IPS-20b (cell line): ENCODE data around the gene ZNF536.
"Not testable (repeated sequence)": the region's sequence is repeated elsewhere in the genome, so short reads cannot be mapped to it uniquely, and the experiment has no call there.

Experiments
- H3K27ac ChIP-seq: one replicate; pipeline ENCODE4 v1.5.1; 2013; ENCODE audit warnings: low read length
- H3K27me3 ChIP-seq: 2 replicates; pipeline ENCODE4 v1.6.1; 2013; ENCODE audit warnings: mild to moderate bottlenecking, low read length, inconsistent platforms; ENCODE audit not compliant: insufficient read depth
- H3K36me3 ChIP-seq: 2 replicates; pipeline ENCODE4 v1.6.1; 2013; ENCODE audit warnings: low read depth, mild to moderate bottlenecking, inconsistent platforms, low read length, moderate library complexity; ENCODE audit not compliant: insufficient read depth
- H3K4me1 ChIP-seq: 2 replicates; pipeline ENCODE4 v1.6.1; 2013; ENCODE audit warnings: mild to moderate bottlenecking, control low read depth, inconsistent platforms, low read length, moderate library complexity; ENCODE audit not compliant: insufficient read depth
- H3K4me3 ChIP-seq: 2 replicates; pipeline ENCODE4 v1.5.1; 2013; ENCODE audit warnings: mild to moderate bottlenecking, low read length, inconsistent platforms
- H3K9ac ChIP-seq: 2 replicates; pipeline ENCODE4 v1.6.1; 2013; ENCODE audit warnings: low read depth, mild to moderate bottlenecking, inconsistent platforms, low read length, moderate library complexity
- H3K9me3 ChIP-seq: 2 replicates; pipeline ENCODE4 v1.6.1; 2013; ENCODE audit warnings: mild to moderate bottlenecking, low read depth, low read length, inconsistent platforms; ENCODE audit not compliant: insufficient read depth

The ZNF536 gene

DNA sequence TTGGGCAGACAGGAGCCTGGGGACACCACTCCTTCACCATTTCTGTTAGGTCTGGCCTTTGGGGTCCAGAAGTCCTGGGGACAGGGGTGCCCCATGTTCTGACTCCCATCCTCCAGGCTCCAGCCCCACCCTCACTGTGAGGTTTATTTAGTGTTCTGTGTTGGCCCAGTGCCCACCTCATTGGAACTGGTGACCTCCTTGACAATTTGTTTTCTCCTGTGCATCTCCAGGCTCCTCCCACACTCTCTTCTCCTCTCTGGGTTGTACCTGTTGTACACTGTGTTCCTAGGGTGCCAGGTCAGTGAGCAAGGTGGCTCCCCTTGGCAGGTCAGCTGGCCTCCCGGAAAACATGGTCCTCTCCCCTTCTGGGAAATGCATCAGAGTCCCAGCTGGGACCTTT, 110.8 kb downstream of the ZNF536 start:
- Histone ChIP-seq H3K9me3 (no peaks in the 10 kb centered on the region), H3K4me3 (no peak overlapping the region), H3K9ac (no peak overlapping the region), H3K4me1 (no peaks in the 10 kb centered on the region; the same call in 1 of the 2 replicates), H3K36me3 (no peaks in the 10 kb centered on the region), H3K27me3 (no peaks in the 10 kb centered on the region), H3K27ac (no peak overlapping the region)

DNA sequence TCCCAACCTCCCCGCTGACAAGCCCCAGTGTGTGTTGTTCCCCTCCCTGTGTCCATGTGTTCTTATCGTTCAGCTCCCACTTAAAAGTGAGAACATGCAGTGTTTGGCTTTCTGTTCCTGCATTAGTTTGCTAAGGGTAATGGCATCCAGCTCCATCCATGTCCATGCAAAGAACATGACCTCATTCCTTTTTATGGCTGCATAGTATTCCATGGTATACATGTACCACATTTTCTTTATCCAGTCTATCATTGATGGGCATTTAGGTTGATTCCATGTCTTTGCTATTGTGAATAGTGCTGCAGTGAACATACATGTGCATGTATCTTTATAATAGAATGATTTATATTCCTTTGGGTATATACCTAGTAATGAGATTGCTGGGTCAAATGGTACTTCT, 114.1 kb downstream of the ZNF536 start:
- not testable (repeated sequence) for H3K27me3 ChIP-seq, H3K9me3 ChIP-seq, H3K4me3 ChIP-seq, H3K9ac ChIP-seq, H3K4me1 ChIP-seq, H3K27ac ChIP-seq, H3K36me3 ChIP-seq

DNA sequence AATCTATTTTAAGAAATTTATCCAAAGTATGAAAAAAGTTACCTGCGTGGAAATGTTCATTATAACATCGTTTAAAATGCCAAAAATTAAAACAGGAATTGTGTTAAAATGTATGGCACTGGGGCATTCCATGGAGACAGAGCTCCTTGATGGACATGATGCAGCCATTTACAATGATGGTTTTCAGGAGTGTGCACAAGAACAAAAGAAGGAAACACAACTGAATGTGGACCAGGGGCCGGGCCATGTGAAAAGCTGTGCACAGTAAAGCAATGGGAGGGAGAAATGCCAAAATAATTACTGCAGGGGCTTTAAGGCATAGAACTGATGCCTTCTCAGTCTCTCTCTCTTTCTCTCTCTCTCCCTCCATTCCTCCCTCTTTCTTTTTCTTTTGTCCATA, 115.0 kb downstream of the ZNF536 start:
- Histone ChIP-seq H3K4me3 (no peak overlapping the region), H3K9me3 (no peaks in the 10 kb centered on the region), H3K36me3 (no peaks in the 10 kb centered on the region), H3K9ac (no peak overlapping the region), H3K27me3 (no peaks in the 10 kb centered on the region), H3K27ac (no peak overlapping the region), H3K4me1 (peaks cover 7% of the 10 kb centered on the region; the same call in 1 of the 2 replicates)

DNA sequence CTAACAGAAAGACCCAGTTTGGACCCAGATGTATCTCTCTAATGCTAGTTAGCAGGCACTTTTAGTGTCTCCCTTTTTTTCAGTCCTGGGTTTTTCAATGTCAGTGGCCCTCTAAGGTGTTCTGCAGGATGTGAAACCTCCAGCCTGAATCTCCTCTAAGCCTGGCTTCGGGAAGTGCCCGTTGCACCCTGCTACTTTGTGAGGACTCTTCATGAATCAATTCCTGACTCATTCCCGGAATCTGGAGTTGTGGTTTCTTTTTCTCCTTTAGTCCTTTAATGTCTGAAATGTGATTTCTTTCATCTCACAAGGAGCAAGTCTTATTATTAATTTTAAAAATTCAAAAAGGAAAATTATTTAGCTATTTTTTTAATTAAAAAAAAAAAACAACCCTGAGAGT, 116.0 kb downstream of the ZNF536 start:
- Histone ChIP-seq H3K27me3 (no peaks in the 10 kb centered on the region), H3K4me3 (no peak overlapping the region), H3K4me1 (peaks cover 12% of the 10 kb centered on the region; the same call in 1 of the 2 replicates), H3K9ac (no peak overlapping the region), H3K9me3 (no peaks in the 10 kb centered on the region), H3K27ac (no peak overlapping the region), H3K36me3 (no peaks in the 10 kb centered on the region)

DNA sequence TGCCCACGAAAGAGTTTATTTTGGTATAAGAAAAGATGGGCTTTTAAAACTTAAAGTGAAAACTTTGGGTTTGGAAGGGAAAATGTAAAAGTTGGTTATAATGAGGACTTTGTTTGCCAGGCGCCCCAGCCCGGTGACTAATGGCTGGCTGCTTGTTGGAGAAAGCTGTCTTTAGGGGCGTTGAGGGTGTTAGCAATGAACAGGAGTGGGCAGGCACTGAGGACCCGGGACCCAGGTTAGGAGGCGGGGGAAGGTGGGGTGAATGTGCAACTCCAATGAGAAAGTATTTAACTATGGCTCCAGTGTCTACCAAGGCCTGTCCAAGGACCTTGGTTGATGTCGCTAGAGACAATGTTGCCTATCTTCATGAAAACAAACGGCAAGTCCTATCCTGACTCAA, 118.6 kb downstream of the ZNF536 start:
- Histone ChIP-seq H3K27me3 (no peaks in the 10 kb centered on the region), H3K27ac (no peak overlapping the region), H3K9ac (no peak overlapping the region), H3K4me1 (peaks cover 16% of the 10 kb centered on the region; the same call in 1 of the 2 replicates), H3K36me3 (no peaks in the 10 kb centered on the region), H3K9me3 (no peaks in the 10 kb centered on the region), H3K4me3 (no peak overlapping the region)

DNA sequence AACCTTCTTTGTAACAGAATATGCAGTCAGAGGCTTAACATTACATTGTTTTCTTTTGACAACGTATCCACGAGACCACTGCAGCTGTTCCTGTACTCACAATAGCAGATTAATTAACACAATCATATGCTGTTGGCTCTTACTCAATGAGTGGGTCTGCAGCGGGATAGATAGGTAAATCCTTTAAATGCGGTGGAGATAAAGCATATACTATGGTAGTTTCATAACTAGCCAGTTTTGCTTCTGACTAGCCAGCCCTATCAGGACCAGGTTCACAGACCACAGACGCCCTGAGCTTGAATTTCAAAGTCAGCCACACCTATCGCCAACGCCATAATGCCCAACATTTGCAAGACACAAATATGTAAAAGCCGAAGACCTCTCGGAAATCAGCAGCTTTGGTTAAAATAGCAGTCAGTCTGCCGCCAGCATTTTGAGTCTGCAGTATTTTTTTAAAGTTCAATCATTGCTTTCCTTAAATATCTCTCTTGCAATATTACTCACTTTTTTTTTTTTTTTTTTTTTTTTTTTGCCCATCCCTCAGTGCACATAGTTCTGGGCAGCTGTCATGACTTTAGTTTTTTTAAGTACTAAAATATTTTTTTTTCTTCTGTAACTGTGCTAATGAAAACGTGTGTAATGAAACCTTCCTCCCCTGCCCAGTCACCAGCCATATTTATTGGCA, 120.5 kb downstream of the ZNF536 start:
- Histone ChIP-seq H3K36me3 (no peaks in the 10 kb centered on the region), H3K27ac (no peak overlapping the region), H3K9ac (no peak overlapping the region), H3K27me3 (no peaks in the 10 kb centered on the region), H3K9me3 (no peaks in the 10 kb centered on the region), H3K4me1 (peaks cover 19% of the 10 kb centered on the region; the same call in 1 of the 2 replicates), H3K4me3 (peak overlapping the region; percentile 9; the same call in 1 of the 2 replicates)

DNA sequence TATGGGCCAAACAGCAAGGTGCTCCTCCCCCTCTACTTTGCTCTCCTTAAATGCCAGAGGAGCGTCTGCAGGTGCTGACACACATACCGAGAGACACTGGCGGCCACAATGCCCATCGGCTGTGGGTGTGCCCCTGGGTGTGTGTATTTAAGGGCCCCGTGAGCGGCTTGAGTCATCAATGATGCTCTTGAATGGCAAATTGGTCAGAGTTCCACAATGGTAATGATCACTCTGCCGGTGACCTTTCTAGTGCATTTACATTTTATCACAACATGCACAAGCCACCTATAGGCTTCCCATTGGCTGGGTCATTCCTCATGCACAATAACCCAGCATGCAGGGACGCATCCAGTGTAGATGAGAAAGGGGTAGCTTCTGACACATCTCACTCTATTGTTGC, 124.8 kb downstream of the ZNF536 start:
- Histone ChIP-seq H3K9me3 (no peaks in the 10 kb centered on the region), H3K27ac (no peak overlapping the region), H3K4me1 (peaks cover 13% of the 10 kb centered on the region; the same call in 1 of the 2 replicates), H3K9ac (no peak overlapping the region), H3K27me3 (no peaks in the 10 kb centered on the region), H3K36me3 (no peaks in the 10 kb centered on the region), H3K4me3 (no peak overlapping the region)

DNA sequence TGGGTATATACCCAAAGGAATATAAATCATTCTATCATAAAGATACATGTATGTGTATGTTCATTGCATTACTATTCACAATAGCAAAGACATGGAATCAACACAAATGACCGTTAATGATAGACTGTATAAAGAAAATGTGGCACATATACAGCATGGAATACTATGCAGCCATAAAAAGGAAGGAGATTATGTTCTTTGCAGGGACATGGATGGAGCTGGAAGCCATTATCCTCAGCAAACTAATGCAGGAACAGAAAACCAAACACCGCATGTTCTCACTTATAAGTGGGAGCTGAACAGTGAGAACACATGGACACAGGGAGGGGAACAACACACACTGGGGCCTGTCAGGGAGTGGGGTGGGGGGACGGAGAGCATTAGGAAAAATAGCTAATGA, 125.9 kb downstream of the ZNF536 start:
- not testable (repeated sequence) for H3K4me3 ChIP-seq, H3K36me3 ChIP-seq, H3K27ac ChIP-seq, H3K27me3 ChIP-seq, H3K4me1 ChIP-seq, H3K9me3 ChIP-seq, H3K9ac ChIP-seq

DNA sequence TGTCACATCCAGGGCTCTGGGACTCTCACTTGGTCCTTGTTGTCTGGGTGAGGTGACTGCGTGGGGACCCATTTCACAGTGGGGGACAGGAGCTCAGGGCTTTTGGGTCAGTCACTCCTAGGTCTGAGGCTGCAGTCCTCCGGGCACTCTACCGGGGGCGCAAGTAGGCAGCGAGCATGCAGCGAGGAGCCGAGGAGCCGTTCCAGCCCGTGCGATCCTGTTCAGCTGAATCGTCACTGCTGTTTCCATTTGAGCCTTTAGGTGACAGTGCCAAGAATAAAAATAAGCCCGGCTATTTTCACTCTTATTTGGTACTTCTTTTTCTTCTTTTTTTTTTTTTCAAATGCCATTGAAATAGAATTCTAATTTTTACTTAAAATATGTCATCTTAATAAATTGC, 126.5 kb downstream of the ZNF536 start:
- Histone ChIP-seq H3K9me3 (no peaks in the 10 kb centered on the region), H3K36me3 (no peaks in the 10 kb centered on the region), H3K27me3 (no peaks in the 10 kb centered on the region), H3K27ac (no peak overlapping the region), H3K4me3 (no peak overlapping the region), H3K4me1 (peaks cover 3% of the 10 kb centered on the region; the same call in 1 of the 2 replicates), H3K9ac (no peak overlapping the region)

DNA sequence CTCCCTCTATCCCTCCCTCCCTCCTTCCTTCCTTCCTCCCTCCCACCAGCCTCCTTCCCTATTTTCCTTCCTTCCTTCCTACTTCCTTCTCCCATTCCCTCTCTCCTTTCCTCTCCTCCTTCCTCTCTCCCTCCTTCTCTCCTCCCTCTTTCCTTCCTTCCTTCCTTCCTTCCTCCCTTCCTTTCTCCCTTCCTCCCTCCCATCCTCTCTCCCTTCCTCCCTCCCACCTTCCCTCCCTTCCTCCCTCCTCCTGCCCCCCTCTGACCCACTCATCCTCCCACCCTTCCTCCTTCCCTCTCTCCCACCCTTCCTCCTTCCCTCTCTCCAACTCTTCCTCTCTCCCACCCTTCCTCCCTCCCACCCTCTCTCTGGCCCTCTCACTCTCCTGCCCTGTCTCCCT, 132.1 kb downstream of the ZNF536 start:
- Histone ChIP-seq H3K36me3 (no peaks in the 10 kb centered on the region), H3K4me1 (no peaks in the 10 kb centered on the region), H3K9me3 (no peaks in the 10 kb centered on the region), H3K27me3 (no peaks in the 10 kb centered on the region), H3K4me3 (no peak overlapping the region), H3K9ac (no peak overlapping the region), H3K27ac (no peak overlapping the region)

DNA sequence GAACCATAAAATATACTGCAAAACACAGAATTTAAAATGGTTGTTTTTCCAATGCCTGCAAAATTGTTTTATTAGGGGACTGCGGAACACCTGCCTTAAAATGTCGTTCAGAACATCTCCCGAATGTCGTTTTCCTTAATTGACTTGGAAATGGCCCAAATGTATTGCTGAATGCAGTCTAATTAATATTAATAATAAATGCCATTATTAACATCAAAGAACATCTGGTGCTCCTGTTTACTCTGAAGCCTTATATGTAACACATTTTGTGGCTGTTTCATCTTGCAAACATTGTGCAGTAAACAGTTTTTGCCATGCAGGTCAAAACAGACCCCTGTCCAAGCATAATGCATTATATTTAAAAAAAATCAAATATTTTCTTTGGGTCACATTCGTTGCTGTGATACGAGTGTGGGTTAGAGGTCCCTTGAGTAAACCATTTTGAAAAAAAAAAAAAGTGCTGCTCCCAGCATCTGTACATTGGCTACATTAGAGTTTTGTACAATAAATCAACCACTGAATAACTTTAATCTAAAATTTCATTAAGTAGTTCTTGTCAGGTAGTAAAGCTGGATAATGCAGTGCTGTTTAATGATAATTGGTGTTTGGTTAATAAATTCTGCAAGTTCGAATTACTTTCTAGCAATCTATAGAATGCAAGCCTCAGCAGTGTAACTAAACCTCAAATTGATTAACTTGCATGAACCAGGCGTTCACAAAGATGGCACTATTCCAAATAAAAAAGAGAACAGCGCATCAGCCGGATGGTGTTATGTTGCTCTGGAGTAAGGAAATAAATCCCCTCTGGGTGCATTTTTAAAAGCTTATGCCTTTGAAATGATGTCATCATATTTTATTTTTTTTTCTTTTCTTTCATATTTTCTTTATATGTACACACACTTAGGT, 140.2 kb downstream of the ZNF536 start:
- Histone ChIP-seq H3K9me3 (no peaks in the 10 kb centered on the region), H3K27ac (no peak overlapping the region), H3K27me3 (no peaks in the 10 kb centered on the region), H3K9ac (no peak overlapping the region), H3K4me1 (no peaks in the 10 kb centered on the region), H3K4me3 (no peak overlapping the region), H3K36me3 (no peaks in the 10 kb centered on the region)

DNA sequence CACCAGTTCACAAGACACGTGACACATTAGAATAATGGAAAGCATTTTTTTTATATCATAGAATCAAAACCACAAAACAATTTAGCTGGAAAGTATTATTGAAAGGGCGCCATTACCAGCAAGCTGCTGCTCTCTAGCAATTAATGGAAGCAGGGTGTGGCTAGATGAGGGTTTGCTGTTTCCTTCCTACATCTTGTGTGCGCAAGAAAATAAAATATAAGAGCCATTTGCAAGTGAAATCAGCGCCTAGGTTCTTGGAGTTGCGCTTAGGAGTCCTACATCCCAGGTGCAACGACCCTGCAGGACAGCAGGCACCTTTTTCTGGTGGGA, 140.9 kb downstream of the ZNF536 start:
- no peak overlapping the region for H3K9ac ChIP-seq
- H3K4me3 ChIP-seq = no peak overlapping the region
- H3K4me1 ChIP-seq = no peaks in the 10 kb centered on the region
- H3K36me3 ChIP-seq = no peaks in the 10 kb centered on the region
- no peaks in the 10 kb centered on the region for H3K9me3 ChIP-seq
- H3K27me3 ChIP-seq = no peaks in the 10 kb centered on the region
- no peak overlapping the region for H3K27ac ChIP-seq
